Ascending aorta (tissue), 2 donors: ENCODE measurements around the gene LTBP1. TPM values are rescaled to one million over a fixed set of nuclear protein-coding genes. Genes with fewer than 3 reads are reported as not detected.
A peak's percentile ranks its signal among the peaks of the same experiment; 100 is the strongest.
"Not testable (repeated sequence)": the region's sequence is repeated elsewhere in the genome, so short reads cannot be mapped to it uniquely, and the experiment has no call there.

Experiments
- DNase-seq, 2 donors: peaks; one replicate each; pipeline ENCODE4 v3.0.0-alpha.2; 2019; ENCODE audit warnings: low spot score in 2 of 2
- H3K27ac ChIP-seq, 2 donors: fragments of 200-600 bp; sonication (generic); one replicate each; pipeline ENCODE4 v1.5.1; 2016 to 2017; ENCODE audit warnings: mild to moderate bottlenecking in 1 of 2
- H3K27me3 ChIP-seq: fragments of 200-600 bp; sonication (generic); one replicate; pipeline ENCODE4 v1.5.1; 2017
- H3K36me3 ChIP-seq, 2 donors: fragments of 200-600 bp; sonication (generic); one replicate each; pipeline ENCODE4 v1.5.1; 2016
- H3K4me1 ChIP-seq, 2 donors: fragments of 200-600 bp; sonication (generic); one replicate each; pipeline ENCODE4 v1.5.1; 2016 to 2017; ENCODE audit warnings: mild to moderate bottlenecking in 1 of 2
- H3K4me3 ChIP-seq, 2 donors: fragments of 200-600 bp; sonication (generic); one replicate each; pipeline ENCODE4 v1.5.1; 2016 to 2017; ENCODE audit warnings: mild to moderate bottlenecking in 1 of 2
- H3K9me3 ChIP-seq, 2 donors: fragments of 200-600 bp; sonication (generic); one replicate each; pipeline ENCODE4 v1.5.1; 2016
- intact Hi-C: fragments of 100-400 bp; cut with DNase I; formaldehyde crosslinking; loops from one replicate; pipeline ENCODE4 v1.15.1; 2023
- total RNA-seq: library from RNA; depleted of rRNA; stranded (reverse); fragments of >200 nt; gene quantifications from one replicate; pipeline ENCODE4 v1.1.0, GENCODE V29; 2016
- TF ChIP-seq, protein P1 (sequence below), 3 experiments: fragments of 200-600 bp in 2 of 3; fragments of 450-650 bp in 1 of 3; sonication (generic) in 2 of 3; IDR thresholded peaks; one replicate each; pipeline ENCODE4 v1.5.1; 2016 to 2019; ENCODE audit warnings: antibody characterized with exemption in 3 of 3, mild to moderate bottlenecking in 1 of 3, moderate library complexity in 1 of 3

LTBP1 gene
- total RNA-seq, 1 donor from 2014 or later = 295 TPM

DNA sequence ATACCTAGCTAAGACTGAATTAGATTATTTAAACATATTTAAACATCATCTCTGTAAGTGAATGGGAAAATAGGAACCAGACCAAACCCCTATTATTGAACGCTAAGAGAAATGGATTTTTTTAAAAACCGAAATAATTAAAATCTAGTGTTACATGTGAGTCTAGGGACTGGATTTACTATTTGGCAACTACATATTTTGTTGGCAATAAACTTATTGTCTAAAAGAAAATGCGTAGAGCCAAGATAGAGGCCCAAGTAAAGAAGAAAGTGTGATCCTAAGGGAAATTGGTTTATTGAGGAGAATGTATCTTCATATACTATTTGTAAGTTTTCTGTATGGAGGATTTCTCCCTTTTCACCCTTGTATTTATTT lies 105.6 kb downstream of the LTBP1 start:
- intact Hi-C loops = no loop called here
- DNase-seq = no peak
- Histone ChIP-seq H3K4me1 (peaks cover 0 to 3% of the 10 kb centered on the region in 2 donors), H3K4me3 (no peak overlapping the region), H3K27ac (no peak overlapping the region), H3K9me3 (no peaks in the 10 kb centered on the region), H3K36me3 (no peaks in the 10 kb centered on the region), H3K27me3 (no peaks in the 10 kb centered on the region)
- TF ChIP-seq, protein P1, sequence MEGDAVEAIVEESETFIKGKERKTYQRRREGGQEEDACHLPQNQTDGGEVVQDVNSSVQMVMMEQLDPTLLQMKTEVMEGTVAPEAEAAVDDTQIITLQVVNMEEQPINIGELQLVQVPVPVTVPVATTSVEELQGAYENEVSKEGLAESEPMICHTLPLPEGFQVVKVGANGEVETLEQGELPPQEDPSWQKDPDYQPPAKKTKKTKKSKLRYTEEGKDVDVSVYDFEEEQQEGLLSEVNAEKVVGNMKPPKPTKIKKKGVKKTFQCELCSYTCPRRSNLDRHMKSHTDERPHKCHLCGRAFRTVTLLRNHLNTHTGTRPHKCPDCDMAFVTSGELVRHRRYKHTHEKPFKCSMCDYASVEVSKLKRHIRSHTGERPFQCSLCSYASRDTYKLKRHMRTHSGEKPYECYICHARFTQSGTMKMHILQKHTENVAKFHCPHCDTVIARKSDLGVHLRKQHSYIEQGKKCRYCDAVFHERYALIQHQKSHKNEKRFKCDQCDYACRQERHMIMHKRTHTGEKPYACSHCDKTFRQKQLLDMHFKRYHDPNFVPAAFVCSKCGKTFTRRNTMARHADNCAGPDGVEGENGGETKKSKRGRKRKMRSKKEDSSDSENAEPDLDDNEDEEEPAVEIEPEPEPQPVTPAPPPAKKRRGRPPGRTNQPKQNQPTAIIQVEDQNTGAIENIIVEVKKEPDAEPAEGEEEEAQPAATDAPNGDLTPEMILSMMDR (IDR thresholded peaks at IDR 0.05) = no peak

- H3K4me1 ChIP-seq, H3K27ac ChIP-seq, intact Hi-C loops, H3K27me3 ChIP-seq, H3K36me3 ChIP-seq, H3K4me3 ChIP-seq, DNase-seq, H3K9me3 ChIP-seq: not testable (repeated sequence)
These were observed 106.0 kb downstream of the LTBP1 start for GRCh38 chr2:33052795-33053194.

DNA sequence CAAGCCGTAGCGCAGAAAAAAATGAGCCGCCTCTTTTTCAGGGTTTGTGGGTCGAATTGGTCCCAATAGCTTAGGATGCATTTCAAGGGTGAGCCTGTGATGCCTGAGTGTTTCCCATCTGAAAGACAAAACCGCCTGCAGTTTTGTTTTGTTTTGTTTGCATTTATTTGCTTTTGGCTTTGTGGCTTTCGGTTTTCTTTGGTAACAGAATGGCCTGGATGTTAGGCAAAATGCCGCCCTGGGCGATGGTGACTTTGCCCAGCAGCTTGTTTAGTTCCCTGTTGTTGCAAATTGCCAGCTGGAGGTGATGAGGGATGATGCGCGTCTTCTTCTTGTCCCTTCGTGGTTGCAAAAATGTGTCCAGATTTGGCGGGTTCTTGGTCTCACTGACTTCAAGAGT lies 109.4 kb downstream of the LTBP1 start:
- intact Hi-C loops = no loop called here

GRCh38 chr2:33057307-33058028 lies 110.7 kb downstream of the LTBP1 start:
- H3K9me3 ChIP-seq, H3K27me3 ChIP-seq, H3K27ac ChIP-seq, H3K4me3 ChIP-seq, intact Hi-C loops, H3K36me3 ChIP-seq, DNase-seq, H3K4me1 ChIP-seq: not testable (repeated sequence)

More for the DNA sequence above, 109.4 kb downstream of the LTBP1 start:
- H3K27me3 ChIP-seq = no peaks in the 10 kb centered on the region
- peaks cover 0 to 8% of the 10 kb centered on the region in 2 donors for H3K4me1 ChIP-seq
- no peaks in the 10 kb centered on the region for H3K9me3 ChIP-seq
- H3K36me3 ChIP-seq = no peaks in the 10 kb centered on the region
- TF ChIP-seq, protein P1 (IDR thresholded peaks at IDR 0.05) = no peak
- no peak for DNase-seq
- no peak overlapping the region for H3K27ac ChIP-seq
- H3K4me3 ChIP-seq = no peak overlapping the region

DNA sequence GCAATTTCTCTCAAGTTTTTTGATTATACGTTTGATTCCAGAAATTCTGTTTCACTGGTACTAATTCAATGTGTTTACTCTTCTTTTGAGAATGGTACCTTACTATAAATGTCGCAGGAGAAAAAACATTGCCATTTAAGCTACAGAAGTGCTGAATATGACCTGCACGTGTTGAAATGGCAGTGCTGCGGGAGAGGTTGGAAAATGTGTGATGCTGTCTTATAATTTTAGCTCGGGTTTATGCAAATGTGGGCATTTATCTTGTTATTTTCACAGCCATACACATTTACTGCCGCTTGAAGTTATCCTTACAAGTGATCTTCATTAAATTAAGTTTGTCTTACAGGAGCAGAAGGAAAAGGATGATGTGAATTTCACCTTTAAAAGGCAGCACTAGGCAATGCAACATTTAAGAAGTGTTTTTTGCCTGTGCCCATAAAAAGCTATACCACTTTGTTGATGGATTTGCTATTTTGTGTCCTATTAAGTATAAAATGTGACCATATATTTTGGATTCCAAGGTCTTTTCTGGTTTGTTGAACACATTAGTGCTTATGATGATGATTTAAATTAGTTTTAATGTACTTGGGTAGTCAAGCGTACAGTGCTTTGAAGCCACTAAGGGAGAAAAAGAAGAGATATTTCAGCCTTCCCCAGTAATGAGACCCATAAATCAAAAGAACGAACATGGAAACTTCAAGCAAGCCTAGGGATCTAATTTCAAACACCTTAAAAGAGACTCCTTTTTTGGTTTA lies 112.1 kb downstream of the LTBP1 start:
- no peaks in the 10 kb centered on the region for H3K36me3 ChIP-seq
- peaks cover 0 to 6% of the 10 kb centered on the region in 2 donors for H3K4me1 ChIP-seq
- intact Hi-C loops = no loop called here
- H3K9me3 ChIP-seq = no peaks in the 10 kb centered on the region
- H3K4me3 ChIP-seq = peak overlapping the region in 1 of 2 donors; percentile 53
- TF ChIP-seq, protein P1 (IDR thresholded peaks at IDR 0.05) = no peak
- peak overlapping the region; percentile 70 to 82 for H3K27ac ChIP-seq
- H3K27me3 ChIP-seq = no peaks in the 10 kb centered on the region
- no peak for DNase-seq

DNA sequence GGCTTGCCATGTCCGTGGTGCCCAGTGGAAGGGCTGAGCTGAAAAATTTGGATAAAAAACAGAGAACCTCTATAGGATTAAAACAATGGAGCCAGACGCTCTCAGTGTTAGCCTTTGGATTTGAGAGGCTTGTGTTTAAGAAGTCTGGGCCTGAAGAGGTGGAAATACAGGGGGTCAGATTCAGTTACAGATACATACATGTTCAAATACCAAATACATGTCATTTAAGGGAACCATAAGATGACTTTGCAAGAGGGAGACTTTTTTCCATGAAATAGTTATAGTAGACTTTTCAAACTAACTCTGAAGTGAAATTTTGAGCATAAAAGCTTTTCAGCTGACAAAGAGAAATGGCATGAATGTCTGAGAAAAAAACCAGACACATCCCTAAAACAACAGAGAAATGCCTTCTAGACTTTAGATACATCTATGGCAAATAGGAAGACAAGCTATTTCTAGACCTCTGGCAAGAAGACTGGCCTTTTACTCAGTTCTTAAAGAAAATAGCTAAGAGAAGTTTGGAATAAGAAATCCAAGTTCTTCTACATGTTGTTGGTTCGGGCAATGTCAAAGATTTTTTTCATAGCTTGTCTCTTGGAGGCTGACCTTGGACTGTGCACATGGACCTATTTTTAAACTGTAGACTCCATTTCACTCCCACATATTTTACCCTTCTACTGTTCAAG lies 112.9 kb downstream of the LTBP1 start:
- Histone ChIP-seq H3K4me1 (peaks cover 0 to 6% of the 10 kb centered on the region in 2 donors), H3K9me3 (no peaks in the 10 kb centered on the region), H3K4me3 (peak overlapping the region; percentile 45 to 53), H3K27ac (peak overlapping the region; percentile 70 to 82), H3K36me3 (no peaks in the 10 kb centered on the region), H3K27me3 (no peaks in the 10 kb centered on the region)
- TF ChIP-seq, protein P1 (IDR thresholded peaks at IDR 0.05) = no peak
- intact Hi-C loops = loop anchor here (5.0 to 10.0 kb wide), 2 partner anchors 153 to 315 kb away; no protein-coding TSS in a partner anchor
- DNase-seq = no peak
